Breast epithelium (tissue), 3 donors: ENCODE data around the gene CYTH2.

Experiments
- POLR2A ChIP-seq: fragments of 450-650 bp; IDR thresholded peaks from one replicate; pipeline ENCODE4 v1.6.1; 2016; ENCODE audit warnings: antibody characterized with exemption, mild to moderate bottlenecking, moderate library complexity
- POLR2AphosphoS5 ChIP-seq, 3 donors: sonication (generic); formaldehyde crosslinking; IDR thresholded peaks; one replicate each; pipeline ENCODE4 v1.6.1; 2017; ENCODE audit warnings: antibody characterized with exemption in 3 of 3
- TF ChIP-seq, protein P1 (sequence below), 3 donors: fragments of 450-650 bp; IDR thresholded peaks; one replicate each; pipeline ENCODE4 v1.5.1; 2016 to 2017; ENCODE audit warnings: antibody characterized with exemption in 3 of 3, mild to moderate bottlenecking in 3 of 3, moderate library complexity in 3 of 3

- TF ChIP-seq POLR2A (no peak), POLR2AphosphoS5 (IDR thresholded peaks at IDR 0.05) (no peak)
- TF ChIP-seq, protein P1, sequence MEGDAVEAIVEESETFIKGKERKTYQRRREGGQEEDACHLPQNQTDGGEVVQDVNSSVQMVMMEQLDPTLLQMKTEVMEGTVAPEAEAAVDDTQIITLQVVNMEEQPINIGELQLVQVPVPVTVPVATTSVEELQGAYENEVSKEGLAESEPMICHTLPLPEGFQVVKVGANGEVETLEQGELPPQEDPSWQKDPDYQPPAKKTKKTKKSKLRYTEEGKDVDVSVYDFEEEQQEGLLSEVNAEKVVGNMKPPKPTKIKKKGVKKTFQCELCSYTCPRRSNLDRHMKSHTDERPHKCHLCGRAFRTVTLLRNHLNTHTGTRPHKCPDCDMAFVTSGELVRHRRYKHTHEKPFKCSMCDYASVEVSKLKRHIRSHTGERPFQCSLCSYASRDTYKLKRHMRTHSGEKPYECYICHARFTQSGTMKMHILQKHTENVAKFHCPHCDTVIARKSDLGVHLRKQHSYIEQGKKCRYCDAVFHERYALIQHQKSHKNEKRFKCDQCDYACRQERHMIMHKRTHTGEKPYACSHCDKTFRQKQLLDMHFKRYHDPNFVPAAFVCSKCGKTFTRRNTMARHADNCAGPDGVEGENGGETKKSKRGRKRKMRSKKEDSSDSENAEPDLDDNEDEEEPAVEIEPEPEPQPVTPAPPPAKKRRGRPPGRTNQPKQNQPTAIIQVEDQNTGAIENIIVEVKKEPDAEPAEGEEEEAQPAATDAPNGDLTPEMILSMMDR (IDR thresholded peaks at IDR 0.05) = no peak
These were observed 2.4 kb upstream of the CYTH2 start for GRCh38 chr19:48466561-48467325.
